BE2C (cell line): ENCODE measurements around the gene THSD7B.

Experiments
- DNase-seq: peaks from one replicate; pipeline ENCODE4 v3.0.0-alpha.2; 2020
- H3K27me3 ChIP-seq: fragments of 250-450 bp; sonication (Bioruptor Pico); 2 replicates; pipeline ENCODE4 v1.5.1; 2020; ENCODE audit warnings: mild to moderate bottlenecking
- H3K36me3 ChIP-seq: fragments of 250-450 bp; sonication (Bioruptor Pico); 2 replicates; pipeline ENCODE4 v1.5.1; 2020; ENCODE audit warnings: mild to moderate bottlenecking
- H3K4me1 ChIP-seq: fragments of 250-450 bp; sonication (Bioruptor Pico); 2 replicates; pipeline ENCODE4 v1.5.1; 2020
- H3K4me3 ChIP-seq: 2 replicates; pipeline ENCODE4 v1.5.1; 2011; ENCODE audit warnings: low read depth, low read length
- H3K9me3 ChIP-seq: fragments of 250-450 bp; sonication (Bioruptor Pico); 2 replicates; pipeline ENCODE4 v1.5.1; 2020
- CTCF ChIP-seq: IDR thresholded peaks from 2 replicates; pipeline ENCODE4 v1.5.1; 2012; ENCODE audit warnings: mild to moderate bottlenecking, low read depth, low read length

THSD7B gene

GRCh38 chr2:137607722-137608318 lies 842.5 kb downstream of the THSD7B start:
- Histone ChIP-seq H3K36me3 (no peaks in the 10 kb centered on the region), H3K4me1 (no peaks in the 10 kb centered on the region), H3K9me3 (no peaks in the 10 kb centered on the region), H3K27me3 (no peaks in the 10 kb centered on the region), H3K4me3 (no peak overlapping the region)
- TF ChIP-seq CTCF, result no peak
- no peak for DNase-seq

GRCh38 chr2:137638932-137639331 lies 873.6 kb downstream of the THSD7B start:
- TF ChIP-seq CTCF, result no peak
- no peak for DNase-seq

GRCh38 chr2:137644731-137645130 lies 879.4 kb downstream of the THSD7B start:
- no peaks in the 10 kb centered on the region for H3K4me1 ChIP-seq
- no peaks in the 10 kb centered on the region for H3K27me3 ChIP-seq
- no peak for TF ChIP-seq CTCF
- DNase-seq, result no peak
- H3K9me3 ChIP-seq, result no peaks in the 10 kb centered on the region
- no peak overlapping the region for H3K4me3 ChIP-seq
- H3K36me3 ChIP-seq, result no peaks in the 10 kb centered on the region

More at GRCh38 chr2:137638932-137639331, 873.6 kb downstream of the THSD7B start:
- Histone ChIP-seq H3K27me3 (no peaks in the 10 kb centered on the region), H3K36me3 (no peaks in the 10 kb centered on the region), H3K9me3 (no peaks in the 10 kb centered on the region), H3K4me1 (no peaks in the 10 kb centered on the region), H3K4me3 (no peak overlapping the region)

GRCh38 chr2:137654046-137654445 lies 888.7 kb downstream of the THSD7B start:
- H3K9me3 ChIP-seq, result no peaks in the 10 kb centered on the region
- no peaks in the 10 kb centered on the region for H3K36me3 ChIP-seq
- no peak for DNase-seq
- no peak for TF ChIP-seq CTCF
- no peaks in the 10 kb centered on the region for H3K27me3 ChIP-seq
- no peak overlapping the region for H3K4me3 ChIP-seq
- H3K4me1 ChIP-seq, result no peaks in the 10 kb centered on the region

GRCh38 chr2:137655814-137656213 lies 890.5 kb downstream of the THSD7B start:
- Histone ChIP-seq H3K27me3 (no peaks in the 10 kb centered on the region), H3K9me3 (no peaks in the 10 kb centered on the region), H3K4me3 (no peak overlapping the region), H3K4me1 (no peaks in the 10 kb centered on the region), H3K36me3 (no peaks in the 10 kb centered on the region)
- TF ChIP-seq CTCF, result no peak
- DNase-seq, result no peak

GRCh38 chr2:137658433-137658832 lies 893.1 kb downstream of the THSD7B start:
- Histone ChIP-seq H3K36me3 (no peaks in the 10 kb centered on the region), H3K4me1 (no peaks in the 10 kb centered on the region), H3K4me3 (no peak overlapping the region), H3K27me3 (no peaks in the 10 kb centered on the region), H3K9me3 (no peaks in the 10 kb centered on the region)
- TF ChIP-seq CTCF, result no peak
- no peak for DNase-seq
